GM21717 (cell line): ENCODE results near the gene EDAR.

Source experiments
- ATAC-seq: cut with Tn5 transposase; IDR thresholded peaks from one replicate; pipeline ENCODE4 v1.9.1; 2021; ENCODE audit warnings: mild to moderate bottlenecking, moderate library complexity; ENCODE audit not compliant: unreplicated experiment

The EDAR gene

DNA sequence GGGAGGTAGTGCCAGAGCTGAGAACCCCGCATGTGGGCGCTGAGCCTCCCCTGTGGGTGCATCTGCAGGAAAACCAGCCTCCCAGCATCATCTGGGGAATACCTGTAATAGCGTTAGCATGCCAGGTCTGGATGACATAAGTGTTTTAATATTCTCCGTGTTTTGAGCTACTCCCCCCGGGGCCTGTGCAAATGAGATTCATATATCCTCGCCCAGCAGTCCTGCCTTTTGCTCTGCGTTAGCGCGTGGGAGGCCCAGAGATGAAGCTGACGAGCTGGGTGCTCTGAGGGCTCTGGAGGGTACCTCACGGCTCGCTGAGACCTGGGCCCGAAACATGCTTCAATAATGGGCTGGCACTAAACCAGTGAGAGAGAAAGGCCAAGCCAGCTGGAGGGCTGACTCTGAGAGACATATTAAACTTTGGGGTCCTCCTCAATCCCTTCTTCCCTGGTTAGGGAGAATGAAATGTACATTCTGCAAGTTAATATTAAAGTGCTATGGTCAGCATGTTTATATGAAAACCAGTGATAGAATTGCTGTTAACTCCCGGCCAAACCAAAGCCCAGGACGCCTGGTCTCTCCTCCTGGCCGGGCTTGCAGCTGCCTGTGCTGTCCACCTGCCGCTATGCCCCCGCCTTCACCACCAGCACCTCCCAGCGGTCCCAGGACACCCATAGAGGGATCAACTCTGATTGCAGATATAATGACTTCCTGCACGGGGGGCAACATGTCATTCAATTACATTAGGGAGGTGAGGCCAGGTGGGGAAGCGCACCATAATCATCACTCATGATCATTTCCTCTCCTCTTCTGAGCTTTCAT lies 77.0 kb downstream of the EDAR start:
- no peak for ATAC-seq

- ATAC-seq: no peak
Measured at GRCh38 chr2:108911401-108911800, 77.6 kb downstream of the EDAR start.

GRCh38 chr2:108910541-108911396 lies 78.3 kb downstream of the EDAR start:
- ATAC-seq: no peak

GRCh38 chr2:108910011-108910431 lies 79.0 kb downstream of the EDAR start:
- no peak for ATAC-seq

DNA sequence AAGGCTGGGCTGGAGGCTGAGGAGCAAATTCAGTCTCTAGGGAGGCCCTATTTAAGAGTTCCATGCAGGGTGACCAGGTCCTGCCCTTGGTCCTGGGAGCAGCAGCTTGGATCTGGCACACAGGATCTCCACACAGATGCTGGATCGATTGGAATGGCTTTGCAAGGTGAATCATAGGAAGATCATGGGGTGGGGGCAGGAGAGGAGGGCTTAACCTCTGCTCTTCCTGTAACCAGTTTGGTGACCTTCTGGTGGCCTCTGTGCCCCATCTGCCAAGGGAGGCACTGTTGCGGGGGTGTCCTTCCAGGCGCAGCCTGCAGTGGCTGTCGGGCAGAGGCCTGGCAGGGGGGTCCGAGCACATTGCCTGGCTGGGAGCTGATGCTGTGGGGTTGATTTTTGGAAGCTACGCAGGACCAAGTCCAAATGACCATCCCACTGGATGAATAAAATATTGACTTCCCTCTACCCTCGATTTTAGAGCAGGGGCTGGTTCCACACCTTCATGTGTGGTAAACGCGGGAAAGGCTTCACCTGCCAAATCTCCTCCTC lies 79.7 kb downstream of the EDAR start:
- no peak for ATAC-seq

DNA sequence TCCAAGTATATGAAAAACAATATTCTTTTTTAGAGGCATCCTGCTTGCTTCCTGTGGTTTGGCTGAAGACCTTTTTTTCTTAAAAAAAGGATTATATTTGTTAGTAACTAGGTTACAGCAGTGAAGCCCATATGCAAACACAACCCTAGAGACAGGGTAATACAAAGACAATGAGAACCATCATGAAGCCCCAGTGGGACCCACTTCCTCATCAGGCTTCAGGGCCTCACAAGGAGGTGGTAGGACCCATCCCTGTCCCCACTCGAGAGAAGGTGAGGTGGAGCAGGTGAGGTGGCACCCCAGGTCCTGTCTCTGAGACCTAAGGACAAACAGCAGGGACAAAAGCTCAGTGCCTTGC lies 80.3 kb downstream of the EDAR start:
- no peak for ATAC-seq

GRCh38 chr2:108907822-108908712 lies 81.0 kb downstream of the EDAR start:
- no peak for ATAC-seq

DNA sequence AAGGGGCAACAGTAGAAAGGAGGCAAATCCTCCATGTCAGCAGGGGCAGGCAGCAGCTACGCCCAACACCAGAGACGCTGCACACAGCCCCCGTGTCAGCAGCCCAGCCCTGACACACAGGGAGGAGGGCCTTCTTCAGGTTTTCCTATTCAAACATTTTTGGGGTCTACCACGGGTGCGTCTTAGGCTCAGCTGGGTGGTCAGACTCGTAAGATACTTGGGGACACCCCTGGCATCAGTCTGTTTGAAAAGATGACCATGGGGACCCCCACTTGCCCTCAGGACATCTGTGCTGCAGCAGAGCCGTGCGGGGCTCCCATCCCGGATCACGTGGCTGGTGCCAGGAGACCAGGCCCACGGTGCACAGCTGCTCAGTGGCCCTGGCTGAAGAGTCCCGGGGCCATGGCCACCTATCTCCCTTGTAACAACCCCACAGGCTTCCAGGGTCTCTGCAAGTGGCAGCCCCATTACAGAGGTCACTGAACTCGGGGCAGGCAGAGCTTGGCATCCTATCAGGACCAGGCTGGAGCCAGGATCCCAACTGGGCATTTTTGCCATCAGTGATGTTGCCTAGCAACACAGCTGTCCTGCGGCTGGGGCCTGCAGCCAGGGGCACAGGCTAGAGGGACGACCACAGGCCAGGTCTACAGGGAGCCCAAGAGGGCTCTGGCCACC lies 82.5 kb downstream of the EDAR start:
- ATAC-seq: no peak

DNA sequence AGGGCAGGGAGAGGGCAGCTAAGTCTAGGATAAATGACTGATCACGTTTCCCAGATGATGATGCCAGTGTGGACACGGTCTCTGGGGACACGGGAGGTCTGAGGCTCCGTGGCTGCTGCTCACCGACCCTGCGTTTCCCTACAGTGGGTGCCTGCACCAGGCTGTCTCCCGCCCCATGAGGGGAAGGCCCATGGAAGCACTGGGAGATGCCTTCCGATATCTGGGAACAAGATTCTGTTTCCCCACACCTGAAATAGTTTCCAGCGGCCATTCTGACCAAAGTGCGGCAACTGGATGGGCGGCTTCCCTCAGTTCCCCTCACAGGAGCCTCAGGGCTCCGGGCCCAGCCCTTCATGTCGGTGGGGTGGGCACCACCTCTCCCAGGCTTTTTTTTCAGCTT lies 83.1 kb downstream of the EDAR start:
- no peak for ATAC-seq

- no peak for ATAC-seq
Measured at GRCh38 chr2:108905176-108905575, 83.8 kb downstream of the EDAR start.

DNA sequence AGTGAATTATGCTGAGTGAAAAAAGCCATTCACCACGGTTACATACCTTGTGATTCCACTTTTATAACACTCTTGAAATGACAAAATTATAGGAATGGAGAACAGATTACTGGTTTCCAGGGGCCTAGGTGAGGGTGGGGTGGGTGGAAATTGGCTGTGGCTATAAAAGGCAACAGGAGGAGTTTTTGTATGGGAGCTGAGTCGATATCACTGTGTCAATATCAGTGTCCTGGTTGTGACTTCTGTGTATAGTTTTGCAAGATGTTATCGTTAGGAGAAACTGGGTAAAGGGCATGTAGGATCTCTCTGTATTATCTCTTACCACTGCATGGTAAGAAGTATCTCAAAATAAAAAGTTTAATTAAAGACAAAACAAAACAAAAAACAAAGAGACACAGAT lies 84.3 kb downstream of the EDAR start:
- ATAC-seq: no peak

DNA sequence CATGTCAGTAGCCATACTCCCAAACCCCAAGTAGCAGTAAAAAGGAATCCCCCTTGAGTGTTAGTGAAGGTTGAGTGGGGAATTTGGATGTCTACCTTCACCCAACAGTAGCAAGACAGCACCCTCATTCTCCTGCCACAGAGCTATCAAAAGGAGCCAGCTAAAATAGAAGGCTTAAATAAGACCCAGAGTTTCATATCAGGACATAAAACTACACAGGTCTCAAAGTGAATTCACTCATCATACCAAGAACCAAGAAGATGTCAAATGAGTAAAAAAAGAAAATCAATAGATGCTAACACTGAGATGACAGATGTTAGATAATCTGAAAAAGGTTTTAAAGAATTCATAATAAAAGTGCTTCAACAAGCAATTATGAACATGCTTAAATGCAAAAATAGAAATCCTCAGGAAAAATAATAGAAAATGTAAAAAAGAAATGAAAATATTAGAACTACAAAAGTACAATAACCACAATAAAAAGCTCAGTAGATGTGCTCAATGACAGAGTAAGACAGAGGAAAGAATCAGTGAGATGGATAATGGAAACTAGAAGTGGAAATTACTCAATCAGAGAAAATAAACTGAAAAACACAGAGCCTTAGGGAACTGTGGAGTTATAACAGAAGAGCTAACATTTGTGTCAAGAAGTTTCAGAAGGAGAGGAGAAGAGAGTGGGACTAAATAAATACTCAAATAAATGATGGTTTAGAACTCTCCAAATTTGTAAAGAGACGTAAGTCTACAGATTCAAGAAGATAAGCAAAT lies 90.5 kb downstream of the EDAR start:
- ATAC-seq: no peak

DNA sequence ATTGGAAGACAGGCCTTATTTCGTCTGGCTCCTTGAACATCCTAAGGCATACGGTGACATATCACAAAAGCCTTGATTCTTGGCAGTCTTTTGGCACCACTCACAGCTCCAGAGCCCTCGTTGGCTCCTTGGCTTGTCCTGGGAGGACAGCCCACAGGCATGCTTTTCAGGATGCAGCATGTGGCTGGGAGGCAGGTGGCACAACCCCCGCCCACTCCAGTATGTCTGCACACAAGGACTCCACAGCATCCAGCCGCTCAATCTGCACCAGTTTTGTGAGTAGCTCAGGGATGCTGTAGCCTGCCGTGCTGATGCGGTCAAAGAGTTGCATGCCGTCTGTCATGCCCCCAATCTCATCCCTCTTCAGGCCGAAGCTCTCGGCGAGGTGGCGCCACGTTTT lies 92.3 kb downstream of the EDAR start:
- no peak for ATAC-seq

GRCh38 chr2:108895188-108895587 lies 93.8 kb downstream of the EDAR start:
- ATAC-seq: no peak

- no peak for ATAC-seq
Measured at GRCh38 chr2:108894766-108895165, 94.3 kb downstream of the EDAR start.

GRCh38 chr2:108893277-108893676 lies 95.7 kb downstream of the EDAR start:
- no peak for ATAC-seq

GRCh38 chr2:108889907-108890306 lies 99.1 kb downstream of the EDAR start:
- ATAC-seq: no peak

- no peak for ATAC-seq
Measured at GRCh38 chr2:108884619-108885018, 104.4 kb downstream of the EDAR start.

- ATAC-seq: no peak
Measured at GRCh38 chr2:108878276-108878675, 110.7 kb downstream of the EDAR start.

GRCh38 chr2:108877506-108877905 lies 111.5 kb downstream of the EDAR start:
- ATAC-seq: no peak
